Activated T-cell treated with anti-CD3 and anti-CD28 coated beads for 48 hours (primary cell): ENCODE results near the gene VPS37B.

ENCODE experiments used
- DNase-seq: peaks from one replicate; pipeline ENCODE4 v3.0.0-alpha.2; 2020; ENCODE audit warnings: low read depth

The VPS37B gene

DNA sequence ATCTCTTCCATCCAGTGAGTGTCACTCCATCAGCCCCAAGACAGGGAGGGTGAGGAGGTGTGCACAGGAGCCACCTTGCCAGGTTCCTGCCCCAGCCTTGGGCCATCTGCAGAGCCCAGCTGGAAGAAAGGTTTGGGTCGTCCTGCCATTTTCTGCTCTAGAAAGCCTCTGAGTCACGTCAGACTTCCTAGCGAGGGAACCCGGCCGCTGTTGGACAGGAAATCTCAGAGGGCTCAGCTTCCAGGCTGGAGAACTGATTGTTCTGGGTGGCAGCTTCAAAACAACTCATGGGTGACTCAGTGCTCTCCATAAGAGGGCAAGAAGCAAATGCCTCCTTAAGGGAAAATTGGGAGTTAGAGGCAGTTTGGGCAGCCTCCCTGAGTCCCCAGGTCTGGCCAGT, 44.1 kb downstream of the VPS37B start:
- DNase-seq, result no peak

GRCh38 chr12:122850695-122851350, 45.1 kb downstream of the VPS37B start:
- DNase-seq, result no peak

DNA sequence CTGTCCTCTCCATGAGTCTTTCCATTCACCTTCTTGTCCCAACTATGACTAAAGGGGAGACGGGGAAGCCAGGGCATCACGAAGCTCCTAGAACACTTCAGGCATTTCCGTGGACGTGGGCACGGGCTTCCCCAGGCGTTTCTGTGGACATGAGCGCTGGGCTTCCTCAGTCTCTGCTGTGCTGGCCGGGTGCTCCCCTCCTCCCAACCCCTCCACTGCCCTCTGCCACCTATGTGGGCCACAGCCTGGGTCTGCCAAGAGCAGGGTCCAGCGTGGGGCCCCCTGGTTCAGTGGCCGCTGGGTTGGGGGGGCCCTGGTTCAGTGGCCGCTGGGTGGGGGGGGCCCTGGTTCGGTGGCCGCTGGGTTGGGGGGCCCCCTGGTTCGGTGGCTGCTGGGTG, 45.9 kb downstream of the VPS37B start:
- DNase-seq, result no peak

DNA sequence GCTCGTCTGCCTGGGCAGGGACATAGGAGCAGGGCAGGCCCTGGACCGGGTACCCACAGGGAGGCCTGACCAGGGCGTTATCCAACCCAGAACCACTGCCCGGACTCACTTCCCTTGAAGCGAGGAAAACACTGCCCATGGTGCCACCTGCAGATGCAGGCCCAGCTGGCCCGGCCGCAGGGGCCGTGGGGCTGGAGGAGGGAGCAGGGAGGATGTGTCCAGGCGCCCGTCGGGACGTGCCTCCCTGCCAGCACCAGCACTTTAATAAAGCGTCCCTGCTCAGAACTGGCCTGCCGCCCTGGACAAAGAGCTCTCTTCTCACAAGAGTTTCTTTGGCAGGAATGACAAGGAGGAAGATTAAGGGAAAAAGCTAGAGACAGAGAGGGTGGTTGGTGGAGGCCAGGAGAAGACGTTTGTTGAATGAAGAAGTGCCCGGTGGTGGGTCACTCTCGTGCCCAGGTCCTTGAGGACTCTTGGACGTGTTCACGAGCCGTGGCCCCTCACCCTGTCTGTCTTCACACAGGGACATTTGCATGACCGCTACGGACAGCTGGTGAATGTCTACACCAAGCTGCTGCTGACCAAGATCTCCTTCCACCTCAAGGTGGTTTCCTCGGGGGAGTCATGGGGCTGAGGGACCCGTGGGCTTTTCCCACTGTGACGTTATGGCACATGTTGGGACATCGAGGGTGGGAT, 46.4 kb downstream of the VPS37B start:
- no peak for DNase-seq

DNA sequence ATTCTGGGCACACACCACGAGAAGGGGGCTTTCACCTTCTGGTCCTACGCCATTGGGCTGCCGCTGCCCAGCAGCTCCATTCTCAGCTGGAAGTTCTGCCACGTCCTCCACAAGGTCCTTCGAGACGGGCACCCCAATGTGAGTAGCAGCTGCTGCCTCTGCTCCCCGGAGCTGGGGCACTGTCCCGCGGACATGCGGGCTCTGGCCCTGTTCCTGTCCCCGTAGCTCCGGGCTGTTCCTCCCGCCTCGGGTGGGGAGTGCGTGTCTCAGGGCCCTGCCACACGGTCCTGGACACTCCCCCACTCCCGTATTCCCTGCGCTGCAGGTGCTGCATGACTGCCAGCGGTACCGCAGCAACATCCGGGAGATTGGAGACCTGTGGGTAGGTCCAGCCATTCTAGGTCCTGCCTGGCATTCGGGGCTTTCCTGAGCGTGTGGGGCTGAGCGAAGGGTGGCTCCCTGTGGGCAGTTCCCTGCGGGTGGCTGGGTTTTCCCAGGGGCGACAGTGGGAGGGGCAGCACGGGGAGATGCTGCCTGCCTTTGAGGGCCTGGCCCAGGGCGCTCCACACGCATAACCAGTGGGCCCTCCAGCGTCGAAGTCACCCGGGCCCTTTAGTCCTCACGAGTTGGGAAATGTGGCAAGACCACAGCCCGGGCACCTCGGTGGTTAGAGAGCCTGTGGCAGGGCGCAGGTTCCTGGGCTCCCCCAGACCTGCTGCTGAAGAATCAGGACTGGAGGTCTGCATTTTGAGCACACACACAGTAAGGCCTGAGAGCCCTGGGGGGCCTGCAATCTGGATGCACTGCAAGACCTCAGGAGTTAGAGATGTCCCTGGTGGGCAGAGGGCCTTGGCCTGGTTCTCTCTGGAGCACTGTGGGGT, 47.2 kb downstream of the VPS37B start:
- no peak for DNase-seq

DNA sequence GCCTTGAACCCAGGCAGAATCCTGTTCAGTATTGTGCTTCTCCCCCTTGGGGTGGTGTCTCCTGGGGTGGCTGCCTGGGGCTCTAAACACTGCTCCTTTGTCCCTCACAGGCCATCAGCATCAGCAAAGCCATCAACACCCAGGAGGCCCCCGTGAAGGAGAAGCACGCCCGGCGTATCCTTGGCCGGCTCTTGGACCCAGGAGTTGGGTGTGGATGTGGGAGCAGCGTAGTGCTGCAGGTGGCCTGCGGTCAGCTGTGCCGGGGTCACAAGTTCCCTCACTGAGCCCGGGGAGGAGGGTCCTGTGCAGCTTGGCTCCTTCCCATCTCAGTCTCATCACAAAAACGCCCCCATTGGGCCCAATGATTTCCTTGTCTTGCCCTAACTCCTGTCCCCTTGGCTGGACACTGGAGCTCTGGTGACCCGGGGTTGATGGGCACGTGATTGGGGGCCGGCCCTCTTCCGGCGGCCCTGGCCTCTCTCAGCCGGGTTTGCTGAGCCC, 48.0 kb downstream of the VPS37B start:
- no peak for DNase-seq

GRCh38 chr12:122847516-122847836, 48.4 kb downstream of the VPS37B start:
- DNase-seq, result no peak

GRCh38 chr12:122846622-122847515, 49.1 kb downstream of the VPS37B start:
- no peak for DNase-seq

GRCh38 chr12:122845865-122846621, 49.9 kb downstream of the VPS37B start:
- no peak for DNase-seq

- no peak for DNase-seq
These were observed 50.7 kb downstream of the VPS37B start for GRCh38 chr12:122845041-122845864.

- DNase-seq, result no peak
These were observed 51.5 kb downstream of the VPS37B start for GRCh38 chr12:122844366-122844971.

DNA sequence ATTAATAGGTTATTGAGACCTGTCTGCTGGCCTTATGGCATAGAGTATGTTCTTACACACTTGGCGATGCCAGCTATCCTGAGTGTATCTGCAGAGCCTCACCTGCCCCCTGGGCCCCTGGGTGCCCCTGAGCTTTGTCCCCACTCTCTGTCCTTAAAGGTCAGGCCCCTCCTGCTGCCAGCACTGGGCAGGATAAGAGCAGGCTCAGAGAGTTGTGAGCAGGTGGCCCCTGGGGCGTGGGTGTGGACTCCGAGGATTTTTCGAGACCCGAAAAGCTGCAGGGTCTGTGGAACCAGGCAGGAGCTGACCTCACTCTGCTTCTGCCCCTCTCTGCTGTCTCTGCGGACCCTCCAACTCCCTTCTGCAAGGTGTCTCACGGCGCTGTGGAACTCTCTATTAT, 52.5 kb downstream of the VPS37B start:
- no peak for DNase-seq

GRCh38 chr12:122842505-122843405, 53.2 kb downstream of the VPS37B start:
- DNase-seq, result no peak

DNA sequence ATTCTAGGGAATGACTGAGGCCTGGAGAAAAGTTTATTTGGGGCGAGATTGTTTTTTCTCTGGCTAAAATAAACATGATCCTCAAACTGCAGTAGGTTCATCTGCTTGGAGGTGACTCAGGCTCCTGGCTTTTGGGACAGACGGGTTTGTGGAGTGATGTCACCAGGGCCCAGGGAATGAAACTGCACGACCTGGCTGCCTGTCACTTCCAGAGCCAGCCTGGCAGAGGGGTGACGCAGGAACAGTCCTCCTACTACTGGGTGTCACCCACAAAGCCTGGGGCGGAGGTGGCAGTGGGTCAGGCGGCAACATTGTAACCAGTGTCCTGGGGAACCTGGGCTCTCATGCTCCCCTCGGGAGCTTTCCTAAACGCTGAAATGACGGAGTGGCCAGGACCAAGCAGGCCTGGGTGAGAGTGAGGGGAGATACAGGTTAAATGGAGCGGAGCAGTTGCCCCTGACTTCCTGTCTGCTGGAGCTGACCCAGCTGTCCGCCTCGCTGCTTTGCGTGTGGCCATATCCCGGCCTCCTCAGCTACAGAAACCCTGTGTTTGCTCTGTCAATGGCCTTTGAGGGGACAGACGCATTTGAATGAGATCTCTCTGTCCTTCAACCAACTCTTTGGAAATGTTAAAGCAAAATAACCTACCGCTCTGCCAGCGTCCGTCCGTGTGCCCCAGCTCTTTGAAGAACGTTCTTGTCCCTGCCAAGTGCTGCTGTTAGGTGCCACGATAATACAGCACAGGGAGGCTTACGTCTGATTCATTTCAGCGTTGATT, 54.2 kb downstream of the VPS37B start:
- DNase-seq, result no peak

- no peak for DNase-seq
These were observed 55.1 kb downstream of the VPS37B start for GRCh38 chr12:122840580-122841513.

GRCh38 chr12:122839907-122840554, 55.9 kb downstream of the VPS37B start:
- no peak for DNase-seq
